Right hindlimb (tissue), 1 donor: ENCODE results near the gene IL17RC.
"Not testable (repeated sequence)": the region's sequence is repeated elsewhere in the genome, so short reads cannot be mapped to it uniquely, and the experiment has no call there.

Experiments used
- DNase-seq: peaks from one replicate; pipeline ENCODE4 v3.0.0-alpha.2; 2018

Gene IL17RC

GRCh38 chr3:9916734-9917680 is at the start of gene IL17RC:
TSS of gene IL17RC (plus strand) at chr3:9917098. CDS start at chr3:9917316, 218 bp downstream.
- DNase-seq, result peak; percentile 95

GRCh38 chr3:9867106-9867505 is 49.8 kb upstream of the IL17RC start:
- DNase-seq, result no peak

DNA sequence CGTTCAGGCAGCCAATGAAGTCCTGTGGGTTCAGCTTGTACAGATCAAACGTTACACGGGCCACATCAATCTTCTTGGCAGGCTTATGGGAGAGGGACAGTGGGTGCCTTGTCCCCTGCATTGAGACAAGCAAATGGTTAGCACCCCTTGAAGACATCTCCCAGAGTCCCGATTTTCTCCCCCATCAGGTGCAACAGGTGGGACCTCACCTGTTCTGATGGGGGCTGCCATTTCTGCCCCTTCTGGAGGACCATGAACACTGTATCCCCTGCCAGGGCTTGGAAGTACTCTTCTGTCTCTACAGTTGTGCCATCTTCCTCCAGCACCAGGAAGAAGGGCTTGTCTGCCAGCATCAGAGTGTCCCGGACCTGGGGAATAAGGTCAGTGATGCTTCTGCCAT is 46.9 kb upstream of the IL17RC start:
- no peak for DNase-seq

GRCh38 chr3:9870978-9871377 is 45.9 kb upstream of the IL17RC start:
- no peak for DNase-seq

- DNase-seq, result not testable (repeated sequence)
Observed at GRCh38 chr3:9872067-9872466, 44.8 kb upstream of the IL17RC start.

DNA sequence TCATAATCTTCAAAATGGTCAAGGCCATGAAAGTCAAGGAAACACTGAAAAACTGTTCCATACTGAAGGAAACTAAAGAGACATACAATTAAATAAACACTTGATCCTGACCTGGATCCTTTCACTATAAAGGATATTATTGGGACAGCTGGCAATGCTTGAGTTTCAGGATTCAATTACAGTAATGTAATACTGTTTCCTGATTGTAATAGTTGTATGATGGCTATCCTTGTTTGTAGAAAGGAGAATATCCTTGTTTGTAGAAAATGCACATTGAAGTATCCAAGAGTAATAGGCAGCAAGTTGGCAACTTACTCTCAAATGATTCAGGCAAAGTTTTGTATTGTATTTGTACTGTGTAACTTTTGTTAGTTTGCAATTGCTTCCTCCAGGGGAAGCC is 41.5 kb upstream of the IL17RC start:
- DNase-seq, result no peak

DNA sequence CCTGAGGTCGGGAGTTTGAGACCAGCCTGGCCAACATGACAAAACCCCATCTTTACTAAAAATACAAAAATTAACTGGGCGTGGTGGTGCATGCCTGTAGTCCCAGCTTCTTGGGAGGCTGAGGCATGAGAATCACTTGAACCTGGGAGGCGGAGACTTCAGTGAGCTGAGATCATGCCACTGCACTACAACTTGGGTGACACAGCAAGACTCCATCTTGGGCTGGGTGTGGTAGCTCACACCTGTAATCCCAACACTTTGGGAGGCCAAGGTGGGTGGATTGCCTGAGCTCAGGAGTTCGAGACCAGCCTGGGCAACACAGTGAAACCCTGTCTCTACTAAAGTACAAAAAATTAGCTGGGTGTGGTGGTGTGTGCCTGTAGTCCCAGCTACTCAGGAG is 40.6 kb upstream of the IL17RC start:
- DNase-seq, result not testable (repeated sequence)

DNA sequence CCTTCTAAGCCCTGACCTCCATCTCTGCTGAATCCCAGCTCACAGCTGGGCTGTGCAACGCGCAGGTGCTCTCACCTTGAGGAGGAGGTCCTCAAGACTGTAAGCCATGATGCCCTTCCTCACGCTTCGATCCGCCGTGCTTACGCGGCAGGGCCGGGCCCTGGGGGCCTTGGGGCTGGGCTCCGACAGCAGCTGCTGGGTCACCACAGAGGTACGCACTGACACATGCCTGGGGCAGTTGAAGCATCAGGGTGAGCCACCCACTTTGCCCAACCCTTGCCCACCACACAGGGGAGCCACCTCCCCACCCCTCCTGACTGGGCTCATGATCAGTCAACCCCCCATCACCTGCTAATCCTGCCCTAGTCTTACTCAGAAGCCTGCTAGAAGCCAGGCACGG is 39.9 kb upstream of the IL17RC start:
- DNase-seq, result no peak

DNA sequence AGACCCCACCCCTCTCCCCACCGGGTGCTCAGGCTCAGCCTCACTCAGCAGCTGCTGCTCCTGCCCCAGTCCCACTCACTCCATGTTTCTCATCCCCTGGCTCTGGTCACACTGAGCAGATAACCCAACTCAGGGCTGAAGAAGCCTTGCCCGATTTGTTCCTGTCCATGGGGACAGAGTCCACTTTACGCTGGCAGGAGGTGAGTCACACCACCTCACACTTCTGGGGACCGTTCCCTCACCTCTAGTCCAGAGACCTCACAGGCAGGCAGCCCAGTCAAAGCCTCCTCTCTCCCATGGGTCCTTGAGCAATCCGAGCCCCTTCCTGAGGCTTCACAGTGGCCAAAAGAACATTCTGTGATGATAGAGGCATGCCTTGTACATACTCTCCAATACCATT is 38.2 kb upstream of the IL17RC start:
- no peak for DNase-seq

GRCh38 chr3:9879830-9880549 is 36.9 kb upstream of the IL17RC start, which contains the start of gene CIDEC:
TSS of gene CIDEC (minus strand) at chr3:9880253. CDS start at chr3:9878486, 1,767 bp downstream.
- no peak for DNase-seq

GRCh38 chr3:9881441-9881840 is 35.5 kb upstream of the IL17RC start:
- no peak for DNase-seq

DNA sequence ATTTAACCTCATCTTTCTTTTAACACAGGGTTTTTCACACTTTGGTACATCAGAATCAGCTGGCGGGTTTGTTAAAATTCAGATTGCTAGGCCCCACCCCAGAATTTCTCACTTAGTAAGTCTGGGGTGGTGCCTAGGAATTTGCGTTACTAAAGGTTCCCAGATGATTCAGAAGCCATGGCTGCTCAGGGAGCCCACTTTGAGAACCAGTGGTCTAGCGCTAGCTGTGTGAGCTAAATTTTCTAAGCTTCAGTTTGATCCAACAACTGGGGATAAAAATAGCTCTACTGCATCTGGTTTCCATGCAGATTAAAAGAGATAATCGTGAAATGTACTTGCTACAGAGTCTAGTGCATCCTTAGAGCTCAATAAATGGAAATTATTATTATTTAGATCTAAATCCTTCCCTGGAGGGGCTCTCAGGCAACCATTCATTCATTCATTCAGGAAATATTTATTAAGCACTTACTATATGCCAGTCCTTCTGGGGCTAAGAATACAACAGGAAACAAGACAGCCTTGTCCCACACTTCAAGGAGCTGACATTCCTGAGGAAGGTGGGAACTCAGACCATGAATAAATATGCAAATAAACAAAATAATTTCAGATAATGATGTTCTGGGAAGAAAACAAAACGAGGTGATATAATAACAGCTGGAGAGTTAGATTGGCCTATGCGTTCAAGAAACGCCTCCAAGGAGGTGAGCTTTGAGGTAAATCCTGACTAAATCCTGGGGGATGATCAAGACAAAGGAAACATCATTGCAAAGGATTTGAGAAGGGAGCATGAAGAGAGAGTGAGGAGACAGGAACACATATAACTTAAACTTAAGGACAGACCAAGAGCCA is 33.0 kb upstream of the IL17RC start:
- DNase-seq, result no peak

DNA sequence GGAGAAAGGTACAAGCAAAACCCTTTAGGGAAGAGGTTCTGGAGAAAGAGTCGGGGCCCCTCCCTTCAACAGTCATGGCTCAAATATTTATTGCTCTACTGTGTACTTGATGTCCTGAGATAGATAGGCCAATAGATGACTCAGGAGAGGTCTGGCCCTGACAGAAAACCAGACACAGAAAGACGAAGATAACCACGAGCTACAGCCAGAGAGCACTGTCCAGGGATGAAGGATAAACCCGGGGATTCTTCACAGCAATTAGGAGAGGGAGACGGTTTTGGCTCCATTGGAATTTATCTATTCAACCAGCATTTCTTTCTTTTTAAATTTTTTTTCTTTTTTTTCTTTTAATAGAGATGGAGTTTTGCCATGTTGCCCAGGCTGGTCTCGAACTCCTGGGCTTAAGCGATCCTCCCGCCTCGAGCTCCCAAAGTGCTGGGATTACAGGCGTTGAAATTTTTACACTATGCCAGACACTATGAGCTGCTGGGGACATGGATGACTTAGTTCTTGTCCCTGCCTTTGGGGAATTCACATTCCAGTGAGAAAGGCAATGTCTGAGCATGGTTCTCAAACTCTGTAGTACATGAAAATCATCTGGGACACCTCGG is 32.2 kb upstream of the IL17RC start:
- no peak for DNase-seq

DNA sequence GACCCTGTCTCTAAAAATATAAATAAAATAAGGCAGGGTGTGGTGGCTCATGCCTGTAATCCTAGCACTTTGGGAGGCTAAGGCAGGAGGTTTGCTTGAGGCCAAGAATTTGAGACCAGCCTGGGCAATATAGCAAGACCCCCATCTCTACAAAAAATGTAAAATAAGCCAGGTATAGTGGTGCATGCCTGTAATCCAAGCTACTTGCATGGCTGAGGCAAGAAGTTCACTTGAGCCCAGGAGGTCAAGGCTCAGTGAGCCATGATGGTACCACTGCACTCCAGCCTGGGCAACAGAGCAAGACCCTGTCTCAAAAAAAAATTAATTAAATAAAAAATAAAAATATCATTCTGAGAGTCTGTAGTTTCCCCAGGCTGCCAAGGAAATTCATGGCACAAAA is 30.6 kb upstream of the IL17RC start:
- no peak for DNase-seq

DNA sequence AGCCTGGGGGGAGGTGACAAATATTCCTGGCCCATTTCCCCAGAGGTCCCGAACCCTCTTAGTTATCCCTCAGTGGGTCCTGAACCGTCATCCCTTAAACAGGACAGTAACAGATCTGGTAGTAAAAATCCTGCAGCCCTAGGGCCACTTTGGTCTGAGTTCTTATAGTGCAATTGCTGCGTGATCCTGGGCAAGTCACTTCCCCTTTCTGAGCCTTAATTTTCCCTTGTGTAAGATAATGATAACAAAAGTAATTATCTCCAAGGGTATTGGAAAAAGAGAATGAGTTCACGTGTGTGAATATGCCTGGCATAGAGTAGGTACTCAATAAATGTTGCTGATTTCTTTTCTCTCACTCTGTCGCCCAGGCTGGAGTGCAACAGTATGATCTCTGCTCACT is 29.4 kb upstream of the IL17RC start:
- DNase-seq, result no peak

GRCh38 chr3:9888540-9888939 is 28.4 kb upstream of the IL17RC start:
- no peak for DNase-seq

DNA sequence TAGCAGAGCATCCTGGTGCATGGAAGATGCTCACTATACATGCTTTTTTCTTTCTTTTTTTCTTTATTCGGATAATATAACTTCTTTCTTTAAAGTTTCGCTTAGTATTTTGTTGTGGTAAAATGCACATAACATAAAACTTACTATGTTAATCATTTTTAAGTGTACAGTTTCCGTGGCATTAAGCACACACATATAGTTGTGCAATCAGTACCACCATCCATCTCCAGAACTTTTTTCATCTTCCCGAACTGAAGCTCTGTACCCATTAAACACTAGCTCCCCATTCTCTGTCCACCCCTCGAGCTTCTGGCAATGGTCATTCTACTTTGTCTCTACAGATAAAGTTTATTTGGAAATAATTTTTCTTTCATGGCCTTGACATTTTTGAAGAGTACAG is 27.5 kb upstream of the IL17RC start:
- no peak for DNase-seq

DNA sequence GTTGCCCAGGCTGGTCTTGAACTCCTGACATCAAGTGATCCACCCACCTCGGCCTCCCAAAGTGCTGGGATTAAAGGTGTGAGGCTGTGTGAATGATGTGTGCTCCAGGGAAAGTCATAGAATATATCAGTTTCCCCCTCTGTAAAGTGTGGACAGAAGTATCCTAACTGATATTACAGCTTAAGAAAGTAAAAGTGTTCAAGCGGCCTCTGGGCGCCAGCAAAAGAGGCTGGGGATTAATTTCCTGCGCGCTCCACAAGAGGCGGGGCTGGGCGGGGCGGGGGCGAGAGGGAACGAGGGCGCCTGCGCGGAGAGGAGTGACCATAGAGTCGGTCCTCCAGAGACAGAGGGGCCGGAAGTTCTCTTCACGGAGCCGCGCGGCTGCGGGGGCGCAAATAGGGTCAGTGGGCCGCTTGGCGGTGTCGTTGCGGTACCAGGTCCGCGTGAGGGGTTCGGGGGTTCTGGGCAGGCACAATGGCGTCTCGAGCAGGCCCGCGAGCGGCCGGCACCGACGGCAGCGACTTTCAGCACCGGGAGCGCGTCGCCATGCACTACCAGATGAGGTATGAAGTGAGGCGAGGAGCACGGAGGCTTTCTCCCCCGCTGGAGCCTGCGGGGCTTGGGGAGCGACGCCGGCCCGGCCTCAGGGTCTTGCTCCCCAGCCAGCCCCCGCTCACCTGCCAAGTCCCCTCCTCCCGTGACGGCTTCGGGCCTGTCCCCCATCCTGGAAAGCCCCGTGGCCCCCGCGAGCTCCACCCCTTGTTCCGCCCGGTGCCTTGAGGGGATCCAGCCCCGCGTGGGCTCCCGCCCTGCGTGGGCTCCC is 26.4 kb upstream of the IL17RC start, which contains the start of gene JAGN1:
Gene JAGN1, plus strand, starts transcription at position 362 of the 823 bp plus-strand sequence. Its CDS starts 113 bp downstream, at position 475.
- peak; percentile 94 for DNase-seq

DNA sequence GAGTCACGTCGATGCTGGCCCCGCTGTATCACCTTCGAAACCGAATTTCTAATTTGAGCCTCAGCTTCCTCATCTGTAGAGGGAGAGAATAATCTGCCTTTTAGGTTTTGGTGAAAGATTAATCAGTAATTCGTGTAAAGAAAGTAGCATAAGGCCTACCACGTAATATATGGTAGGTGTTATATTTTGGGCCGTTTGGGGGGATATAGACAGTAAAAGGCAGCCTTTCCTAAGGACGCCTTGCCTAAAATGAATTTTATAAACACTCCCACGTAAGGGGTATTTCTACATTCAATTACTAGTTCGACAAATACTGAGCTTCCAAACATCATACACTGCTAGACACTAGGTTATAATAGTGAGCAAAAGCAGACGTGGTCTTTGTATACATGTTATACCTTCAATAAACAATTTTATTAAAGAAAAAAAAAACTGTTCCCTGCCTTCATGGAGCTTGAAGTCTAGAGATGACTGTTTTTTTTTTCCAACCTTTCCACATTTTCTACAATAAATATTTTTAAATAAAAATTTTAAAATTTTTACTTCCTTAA is 25.8 kb upstream of the IL17RC start:
- DNase-seq, result no peak

- DNase-seq, result no peak
Observed at GRCh38 chr3:9893739-9894138, 23.2 kb upstream of the IL17RC start.

GRCh38 chr3:9895715-9896114 is 21.2 kb upstream of the IL17RC start:
- DNase-seq, result not testable (repeated sequence)
